Stomach (tissue), 9 donors: ENCODE results near the gene NOS2. TPM values are rescaled to one million over a fixed set of nuclear protein-coding genes. Genes with fewer than 3 reads are reported as not detected.
"Not testable (repeated sequence)": the region's sequence is repeated elsewhere in the genome, so short reads cannot be mapped to it uniquely, and the experiment has no call there.

ENCODE experiments used
- DNase-seq, 2 donors: peaks; one replicate each; pipeline versions ENCODE4 v3.0.0 to v3.0.0-alpha.2; 2013 to 2019
- H3K27ac ChIP-seq, 5 donors: fragments of 200-600 bp in 4 of 5; sonication (generic) in 4 of 5; one replicate each; pipeline ENCODE4 v1.5.1; 2013 to 2019; ENCODE audit warnings: mild to moderate bottlenecking in 1 of 5, moderate library complexity in 1 of 5
- H3K27me3 ChIP-seq, 3 donors: fragments of 200-600 bp; sonication (generic); one replicate each; pipeline ENCODE4 v1.5.1; 2017 to 2019; ENCODE audit warnings: mixed run types in 1 of 3
- H3K36me3 ChIP-seq, 4 donors: fragments of 200-600 bp; sonication (generic); 1 replicate in 3 of 4; 2 replicates in 1 of 4; pipeline ENCODE4 v1.5.1; 2016 to 2019
- H3K4me1 ChIP-seq, 4 donors: fragments of 200-600 bp; sonication (generic); one replicate each; pipeline ENCODE4 v1.5.1; 2016 to 2019
- H3K4me3 ChIP-seq, 4 donors: fragments of 200-600 bp; sonication (generic) in 3 of 4; one replicate each; pipeline ENCODE4 v1.5.1; 2016 to 2019; ENCODE audit warnings: mild to moderate bottlenecking in 1 of 4
- H3K9me3 ChIP-seq, 4 donors: fragments of 200-600 bp; sonication (generic); one replicate each; pipeline ENCODE4 v1.5.1; 2016 to 2019
- EP300 ChIP-seq: sonication (generic); formaldehyde crosslinking; IDR thresholded peaks from one replicate; pipeline ENCODE4 v1.6.1; 2017; ENCODE audit warnings: antibody characterized with exemption
- POLR2A ChIP-seq, 4 donors: fragments of 450-650 bp; IDR thresholded peaks; one replicate each; pipeline ENCODE4 v1.6.1; 2016; ENCODE audit warnings: antibody characterized with exemption in 4 of 4, control low read depth in 2 of 4, mild to moderate bottlenecking in 1 of 4, moderate library complexity in 1 of 4
- POLR2AphosphoS5 ChIP-seq, 3 donors: sonication (generic); formaldehyde crosslinking; IDR thresholded peaks; one replicate each; pipeline ENCODE4 v1.6.1; 2016; ENCODE audit warnings: antibody characterized with exemption in 3 of 3
- WGBS, 5 donors: extraction: QIAGEN DNeasy Blood & Tissue Kit in 3 of 5; methylation state at CpG; one replicate each; pipeline versions ENCODE4 v1.1.5 to v1.1.7; 2013 to 2018; 5-methylcytosine and 5-hydroxymethylcytosine counted together
- intact Hi-C: fragments of 100-400 bp; cut with DNase I; formaldehyde crosslinking; loops from one replicate; pipeline ENCODE4 v1.15.1; 2023; ENCODE audit warnings: low total_unique reads
- polyA plus RNA-seq, 3 donors: library from polyadenylated mRNA; stranded (reverse); fragments of 200-250 nt; gene quantifications; one replicate each; pipeline ENCODE4 v1.2.3, GENCODE V29; 2013
- total RNA-seq, 5 donors: library from RNA; depleted of rRNA; stranded (reverse); fragments of >200 nt; gene quantifications; one replicate each; pipeline versions ENCODE4 v1.1.0 to v1.2.3, GENCODE V29; 2014 to 2016
- TF ChIP-seq, protein P1 (sequence below), 7 experiments: fragments of 450-650 bp in 4 of 7; fragments of 200-600 bp in 3 of 7; sonication (generic) in 3 of 7; IDR thresholded peaks; one replicate each; pipeline ENCODE4 v1.5.1; 2016 to 2019; ENCODE audit warnings: antibody characterized with exemption in 7 of 7, control low read depth in 2 of 7, mild to moderate bottlenecking in 1 of 7
- donor health status: healthy with polysubstance abuse.
- donor health status: Bipolar disorder and iron deficiency.
- donor health status: healthy.

Gene NOS2
- total and polyA plus RNA-seq, 8 donors: 0.18 to 0.87 (median 0.20) TPM; not detected in 5

DNA sequence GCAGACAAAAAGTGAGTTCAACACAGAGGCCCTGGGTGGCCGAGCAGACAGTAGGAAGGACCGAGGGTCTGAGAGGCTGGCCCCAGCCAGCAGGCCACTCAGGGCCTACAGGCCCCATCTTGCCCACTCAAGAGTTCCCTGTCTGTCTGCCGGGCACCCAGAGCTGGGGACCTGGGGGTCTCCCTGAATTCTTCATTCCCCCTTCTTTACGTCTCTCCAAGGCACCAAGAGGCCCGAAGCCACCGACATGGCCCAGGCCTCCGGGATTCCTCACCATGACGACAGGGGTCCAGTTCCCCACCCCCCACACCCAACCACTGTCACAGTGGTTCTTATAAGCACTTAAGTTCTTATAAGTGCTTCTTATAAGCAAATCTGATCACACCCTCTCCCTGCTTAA, 49.2 kb downstream of the NOS2 start:
- Histone ChIP-seq H3K4me1 (no peaks in the 10 kb centered on the region), H3K36me3 (no peaks in the 10 kb centered on the region), H3K27ac (no peak overlapping the region), H3K9me3 (no peaks in the 10 kb centered on the region), H3K4me3 (no peak overlapping the region), H3K27me3 (no peaks in the 10 kb centered on the region)
- intact Hi-C loops: no loop called here
- DNase-seq: no peak
- 79 to 91% (median 83%) methylated on average over 7 to 8 of the region's 8 CpGs for WGBS, 5 donors
- TF ChIP-seq POLR2A (IDR thresholded peaks at IDR 0.05): no peak
- no peak for TF ChIP-seq POLR2AphosphoS5 (IDR thresholded peaks at IDR 0.05)
- TF ChIP-seq, protein P1, sequence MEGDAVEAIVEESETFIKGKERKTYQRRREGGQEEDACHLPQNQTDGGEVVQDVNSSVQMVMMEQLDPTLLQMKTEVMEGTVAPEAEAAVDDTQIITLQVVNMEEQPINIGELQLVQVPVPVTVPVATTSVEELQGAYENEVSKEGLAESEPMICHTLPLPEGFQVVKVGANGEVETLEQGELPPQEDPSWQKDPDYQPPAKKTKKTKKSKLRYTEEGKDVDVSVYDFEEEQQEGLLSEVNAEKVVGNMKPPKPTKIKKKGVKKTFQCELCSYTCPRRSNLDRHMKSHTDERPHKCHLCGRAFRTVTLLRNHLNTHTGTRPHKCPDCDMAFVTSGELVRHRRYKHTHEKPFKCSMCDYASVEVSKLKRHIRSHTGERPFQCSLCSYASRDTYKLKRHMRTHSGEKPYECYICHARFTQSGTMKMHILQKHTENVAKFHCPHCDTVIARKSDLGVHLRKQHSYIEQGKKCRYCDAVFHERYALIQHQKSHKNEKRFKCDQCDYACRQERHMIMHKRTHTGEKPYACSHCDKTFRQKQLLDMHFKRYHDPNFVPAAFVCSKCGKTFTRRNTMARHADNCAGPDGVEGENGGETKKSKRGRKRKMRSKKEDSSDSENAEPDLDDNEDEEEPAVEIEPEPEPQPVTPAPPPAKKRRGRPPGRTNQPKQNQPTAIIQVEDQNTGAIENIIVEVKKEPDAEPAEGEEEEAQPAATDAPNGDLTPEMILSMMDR (IDR thresholded peaks at IDR 0.05): no peak
- TF ChIP-seq EP300: no peak

GRCh38 chr17:27749562-27750150, 50.7 kb downstream of the NOS2 start:
- H3K4me1 ChIP-seq, H3K27me3 ChIP-seq, H3K4me3 ChIP-seq, H3K9me3 ChIP-seq, intact Hi-C loops, DNase-seq, H3K36me3 ChIP-seq, H3K27ac ChIP-seq: not testable (repeated sequence)
- 87 to 93% (median 92%) methylated on average over 14 to 15 of the region's 15 CpGs for WGBS, 5 donors

DNA sequence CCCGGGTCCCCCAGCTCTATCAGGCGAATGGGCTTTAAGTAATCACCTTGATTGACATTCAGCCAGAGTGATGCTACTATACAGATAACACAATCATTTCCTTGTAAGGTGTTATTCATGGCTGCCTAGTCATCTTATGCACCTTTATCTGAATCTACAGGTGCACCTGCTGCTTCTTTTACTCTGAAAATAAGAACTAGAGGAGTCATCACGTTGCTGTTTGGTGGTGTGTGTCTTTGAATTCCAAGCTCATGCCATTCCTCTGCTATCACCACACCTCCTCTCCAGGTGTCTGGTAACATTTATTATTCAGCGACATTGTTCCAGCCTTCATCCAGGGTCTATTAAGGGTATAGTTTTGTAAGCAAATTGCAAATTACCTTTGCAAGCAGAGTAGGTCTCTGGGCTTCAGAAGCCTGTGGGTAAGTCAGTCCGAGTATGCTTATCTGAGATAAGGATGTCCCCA, 51.9 kb downstream of the NOS2 start:
- intact Hi-C loops: no loop called here
- no peak overlapping the region for H3K27ac ChIP-seq
- TF ChIP-seq, protein P1 (IDR thresholded peaks at IDR 0.05): no peak
- no peak for TF ChIP-seq POLR2AphosphoS5 (IDR thresholded peaks at IDR 0.05)
- no peak for TF ChIP-seq EP300
- TF ChIP-seq POLR2A (IDR thresholded peaks at IDR 0.05): no peak
- no peak overlapping the region for H3K4me3 ChIP-seq
- H3K27me3 ChIP-seq: no peaks in the 10 kb centered on the region
- H3K9me3 ChIP-seq: no peaks in the 10 kb centered on the region
- H3K4me1 ChIP-seq: no peaks in the 10 kb centered on the region
- WGBS, 5 donors: 42 to 52% (median 45%) methylated on average over 5 of the region's 5 CpGs
- no peaks in the 10 kb centered on the region for H3K36me3 ChIP-seq
- no peak for DNase-seq

- Histone ChIP-seq H3K27me3 (no peaks in the 10 kb centered on the region), H3K36me3 (no peaks in the 10 kb centered on the region), H3K27ac (no peak overlapping the region), H3K9me3 (no peaks in the 10 kb centered on the region), H3K4me1 (no peaks in the 10 kb centered on the region), H3K4me3 (no peak overlapping the region)
- intact Hi-C loops: no loop called here
- no peak for DNase-seq
- no peak for TF ChIP-seq POLR2AphosphoS5 (IDR thresholded peaks at IDR 0.05)
- TF ChIP-seq, protein P1 (IDR thresholded peaks at IDR 0.05): no peak
- no peak for TF ChIP-seq EP300
- TF ChIP-seq POLR2A (IDR thresholded peaks at IDR 0.05): no peak
- WGBS, 5 donors: 83 to 90% (median 86%) methylated on average over 13 of the region's 13 CpGs
These were observed 52.6 kb downstream of the NOS2 start for GRCh38 chr17:27747462-27748359.

- no peak overlapping the region for H3K4me3 ChIP-seq
- intact Hi-C loops: no loop called here
- H3K4me1 ChIP-seq: no peaks in the 10 kb centered on the region
- 93 to 96% (median 95%) methylated on average over 5 of the region's 5 CpGs for WGBS, 5 donors
- no peaks in the 10 kb centered on the region for H3K36me3 ChIP-seq
- no peaks in the 10 kb centered on the region for H3K27me3 ChIP-seq
- H3K9me3 ChIP-seq: no peaks in the 10 kb centered on the region
- TF ChIP-seq, protein P1 (IDR thresholded peaks at IDR 0.05): no peak
- no peak for TF ChIP-seq EP300
- TF ChIP-seq POLR2A (IDR thresholded peaks at IDR 0.05): no peak
- no peak for TF ChIP-seq POLR2AphosphoS5 (IDR thresholded peaks at IDR 0.05)
- no peak for DNase-seq
- no peak overlapping the region for H3K27ac ChIP-seq
These were observed 53.4 kb downstream of the NOS2 start for GRCh38 chr17:27746881-27747280.

DNA sequence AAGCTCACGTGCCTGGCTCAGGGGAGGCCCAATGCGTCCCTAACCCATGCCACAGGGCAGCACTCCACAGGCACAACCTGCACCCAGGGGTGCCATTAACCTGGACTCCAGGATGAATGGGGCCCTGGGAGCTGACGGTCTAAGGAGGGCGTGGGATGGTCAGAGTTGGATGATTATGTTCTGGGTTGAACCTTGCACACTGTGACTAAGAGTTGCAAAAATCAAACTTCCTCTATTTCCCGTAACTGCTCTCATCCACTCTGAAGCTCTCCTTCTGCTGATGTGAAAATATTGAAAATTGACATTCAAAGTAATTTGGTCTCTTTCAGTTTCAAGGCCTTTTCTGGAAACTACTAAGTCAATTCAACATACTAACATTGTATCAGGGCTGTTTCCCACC, 54.0 kb downstream of the NOS2 start:
- H3K27me3 ChIP-seq, H3K4me3 ChIP-seq, H3K36me3 ChIP-seq, DNase-seq, H3K9me3 ChIP-seq, H3K4me1 ChIP-seq, intact Hi-C loops, H3K27ac ChIP-seq: not testable (repeated sequence)
- WGBS, 5 donors: 79 to 100% (median 90%) methylated on average over 1 of the region's 5 CpGs

GRCh38 chr17:27745207-27745830, 55.0 kb downstream of the NOS2 start:
- H3K9me3 ChIP-seq, intact Hi-C loops, H3K4me1 ChIP-seq, H3K27ac ChIP-seq, H3K36me3 ChIP-seq, H3K4me3 ChIP-seq, H3K27me3 ChIP-seq, DNase-seq: not testable (repeated sequence)
- WGBS, 5 donors: 79 to 88% (median 81%) methylated on average over 9 to 13 of the region's 13 CpGs
